ENCODE measurements around the gene ZNF511.

ZNF511 gene

DNA sequence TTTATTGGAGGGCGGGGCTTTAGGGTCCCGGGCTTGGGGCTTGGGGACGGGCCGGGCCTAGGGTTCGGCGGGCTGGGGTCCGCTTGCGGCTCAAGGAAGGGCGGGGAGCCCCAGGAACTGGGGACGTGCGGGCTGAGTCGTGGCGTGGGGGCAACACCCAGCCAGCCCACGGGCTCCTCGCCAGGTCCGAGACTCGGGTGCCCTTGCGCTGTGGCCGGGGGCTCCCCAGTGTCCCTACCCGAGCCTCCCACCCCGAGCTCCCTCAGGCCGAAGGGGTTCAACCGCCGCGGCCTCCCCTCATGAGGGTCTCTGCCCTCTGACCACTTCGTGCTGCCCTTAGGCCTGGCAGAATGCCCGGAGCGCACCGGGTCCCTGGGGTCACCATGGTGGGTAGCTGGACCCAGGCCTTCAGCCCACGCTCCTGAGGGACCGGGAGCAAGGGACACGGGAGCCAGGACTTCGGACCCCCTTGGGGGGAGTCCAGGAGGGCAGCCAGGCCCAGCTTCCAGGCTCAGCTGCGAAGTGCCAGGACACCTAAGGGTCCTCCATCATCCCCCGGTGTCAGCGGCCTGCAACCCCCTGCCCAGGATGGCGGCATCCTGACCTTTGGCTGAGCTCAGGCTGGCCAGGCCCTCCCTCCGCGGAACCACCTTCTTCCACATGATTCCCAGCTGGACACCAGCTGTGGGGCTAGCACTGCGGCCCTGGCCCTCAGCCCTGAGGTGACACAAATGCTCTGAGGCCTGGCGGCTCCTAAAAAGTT, 49.6 kb downstream of the ZNF511 start:
- Histone ChIP-seq H3K9me3 (no peaks in the 10 kb centered on the region), H3K4me3 (no peak overlapping the region), H3K36me3 (replicated peaks) (peaks cover 26% of the 10 kb centered on the region), H3K4me1 (peaks cover 7% of the 10 kb centered on the region), H3K27me3 (ENCODE audit: low read depth) (no peaks in the 10 kb centered on the region)
- DNase-seq (ENCODE audit: low spot score in 2 of 2) = no peak
- in situ Hi-C loops (cut with MboI; ENCODE audit: low sequenced_read_pairs) = no loop called here

DNA sequence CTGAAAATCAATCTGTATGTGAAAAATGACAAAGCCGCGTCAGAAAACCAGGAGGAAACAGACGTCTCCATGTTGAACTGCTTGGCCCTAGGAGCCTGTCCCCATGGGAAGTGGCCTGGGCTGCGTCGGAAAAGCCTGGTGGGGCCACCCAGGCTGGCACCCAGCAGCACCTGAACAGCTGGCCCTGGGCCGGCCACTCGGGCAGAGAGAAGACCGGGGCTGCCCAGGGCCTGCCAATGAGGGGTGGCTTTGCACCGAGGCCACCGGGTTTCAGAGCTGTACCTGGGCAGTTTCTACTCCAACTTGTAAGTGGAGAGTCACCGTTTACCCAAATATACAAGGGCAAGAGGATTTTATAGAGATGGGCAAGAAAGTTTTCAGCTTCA, 50.2 kb downstream of the ZNF511 start:
- Histone ChIP-seq H3K4me3 (no peak overlapping the region), H3K9me3 (no peaks in the 10 kb centered on the region), H3K36me3 (replicated peaks) (peaks cover 31% of the 10 kb centered on the region), H3K27me3 (ENCODE audit: low read depth) (no peaks in the 10 kb centered on the region), H3K4me1 (peaks cover 7% of the 10 kb centered on the region)
- in situ Hi-C loops (cut with MboI; ENCODE audit: low sequenced_read_pairs) = no loop called here
- no peak for DNase-seq (ENCODE audit: low spot score in 2 of 2)

DNA sequence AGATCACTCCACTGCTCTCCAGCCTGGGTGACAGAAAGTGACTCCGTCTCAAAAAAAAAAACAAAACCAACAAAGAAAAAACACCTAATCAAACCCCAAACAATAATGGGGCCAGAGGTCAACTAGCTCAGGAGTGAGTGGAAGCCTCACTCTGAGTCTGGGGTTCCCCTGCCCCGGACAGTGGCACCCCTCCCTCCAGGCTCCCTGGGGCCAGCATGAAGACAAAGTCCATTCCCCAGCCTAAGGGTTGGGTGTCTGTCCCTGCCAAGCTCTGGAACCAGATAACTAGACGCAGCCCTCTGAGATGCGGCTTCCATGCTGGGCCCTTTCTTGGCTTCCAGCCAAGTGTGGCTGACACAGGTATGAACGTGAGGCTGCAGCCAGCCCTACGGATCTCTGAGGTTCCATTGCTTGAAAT, 50.8 kb downstream of the ZNF511 start:
- no peaks in the 10 kb centered on the region for H3K27me3 ChIP-seq (ENCODE audit: low read depth)
- no peak for DNase-seq (ENCODE audit: low spot score in 2 of 2)
- in situ Hi-C loops (cut with MboI; ENCODE audit: low sequenced_read_pairs) = no loop called here
- H3K9me3 ChIP-seq = no peaks in the 10 kb centered on the region
- peaks cover 37% of the 10 kb centered on the region for H3K36me3 ChIP-seq (replicated peaks)
- no peak overlapping the region for H3K4me3 ChIP-seq
- H3K4me1 ChIP-seq = peaks cover 7% of the 10 kb centered on the region

DNA sequence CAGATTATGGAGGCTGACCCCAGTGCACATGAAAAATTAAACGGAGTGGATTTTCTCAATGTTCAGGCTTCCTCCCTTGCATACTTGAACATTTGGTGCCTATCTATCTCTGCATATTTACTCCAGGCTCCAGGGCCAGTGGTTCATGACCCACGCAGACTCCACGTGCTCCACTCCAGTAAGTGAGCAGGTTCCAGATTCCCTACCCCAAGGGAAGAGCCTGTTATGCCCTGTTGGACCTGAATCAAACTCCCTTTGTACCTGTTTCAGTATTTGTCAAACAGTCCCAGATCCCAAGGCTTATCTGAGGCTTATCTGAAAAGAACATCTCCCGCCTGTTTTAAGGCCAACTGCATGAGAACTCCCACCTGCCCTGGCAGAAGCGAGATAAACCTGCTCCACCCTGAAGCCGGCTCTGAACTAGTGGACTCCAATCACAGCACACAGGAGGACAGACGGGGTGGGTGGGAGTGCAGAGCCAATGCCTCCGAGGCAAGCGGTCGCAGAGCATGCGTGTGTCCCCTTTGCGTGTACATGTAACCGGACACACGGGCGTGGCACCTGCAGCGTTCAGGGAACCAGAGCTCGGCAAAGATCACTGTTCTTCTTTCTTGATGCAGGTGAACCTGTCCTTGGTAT, 51.4 kb downstream of the ZNF511 start:
- no peak for DNase-seq (ENCODE audit: low spot score in 2 of 2)
- in situ Hi-C loops (cut with MboI; ENCODE audit: low sequenced_read_pairs) = no loop called here
- no peak overlapping the region for H3K4me3 ChIP-seq

DNA sequence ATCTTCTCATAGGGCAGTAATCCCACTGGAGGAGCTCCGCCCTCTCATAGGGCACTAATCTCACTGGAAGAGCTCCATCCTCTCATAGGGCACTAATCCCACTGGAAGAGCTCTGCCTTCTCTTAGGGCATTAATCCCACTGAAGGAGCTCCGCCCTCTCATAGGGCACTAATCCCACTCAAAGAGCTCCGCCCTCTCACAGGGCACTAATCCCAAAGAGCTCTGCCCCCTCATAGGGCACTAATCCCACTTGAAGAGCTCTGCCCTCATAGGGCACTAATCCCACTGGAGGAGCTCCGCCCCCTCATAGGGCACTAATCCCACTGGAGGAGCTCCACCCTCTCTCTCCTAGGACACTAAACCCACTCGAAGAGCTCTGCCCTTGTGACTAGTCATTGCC, 52.5 kb downstream of the ZNF511 start:
- peak in 1 of 2 experiments; percentile 32 for DNase-seq (ENCODE audit: low spot score in 2 of 2)
- in situ Hi-C loops (cut with MboI; ENCODE audit: low sequenced_read_pairs) = no loop called here
- no peaks in the 10 kb centered on the region for H3K9me3 ChIP-seq
- H3K4me1 ChIP-seq = peaks cover 6% of the 10 kb centered on the region
- peaks cover 45% of the 10 kb centered on the region for H3K36me3 ChIP-seq (replicated peaks)
- H3K4me3 ChIP-seq = no peak overlapping the region
- H3K27me3 ChIP-seq (ENCODE audit: low read depth) = no peaks in the 10 kb centered on the region

More for the DNA sequence above, 51.4 kb downstream of the ZNF511 start:
- no peaks in the 10 kb centered on the region for H3K27me3 ChIP-seq (ENCODE audit: low read depth)
- no peaks in the 10 kb centered on the region for H3K9me3 ChIP-seq
- H3K36me3 ChIP-seq (replicated peaks) = peaks cover 43% of the 10 kb centered on the region
- H3K4me1 ChIP-seq = peaks cover 7% of the 10 kb centered on the region

DNA sequence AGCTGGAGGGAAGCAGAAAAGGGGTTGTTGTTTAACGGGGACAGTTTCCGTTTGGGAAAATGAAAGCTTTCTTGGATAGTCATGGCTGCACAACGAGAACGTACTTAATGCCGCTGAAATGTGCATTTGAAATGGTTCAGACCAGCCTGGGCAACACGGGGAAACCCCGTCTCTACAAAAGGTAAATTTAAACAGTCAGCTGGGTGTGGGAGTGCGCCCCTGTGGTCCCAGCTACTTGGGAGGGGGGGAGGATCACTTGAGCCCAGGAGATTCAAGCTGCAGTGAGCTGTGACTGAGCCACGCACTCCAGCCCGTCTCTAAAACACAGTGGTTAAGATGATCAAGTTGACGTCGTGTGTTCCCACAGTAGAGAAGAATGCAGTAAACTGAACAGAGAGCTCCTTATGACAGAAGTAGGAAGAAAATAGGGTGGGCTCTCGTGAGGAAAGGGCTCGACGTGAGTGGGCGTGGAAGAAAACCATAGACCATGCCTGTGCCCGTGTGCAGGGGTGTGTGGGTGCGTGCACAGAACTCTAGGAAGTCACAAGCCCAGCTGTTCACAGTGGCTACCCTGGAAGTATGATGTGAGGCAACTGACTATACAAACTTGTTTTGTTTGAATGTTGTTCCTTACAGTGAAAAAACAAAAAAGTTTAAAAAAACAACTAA, 53.2 kb downstream of the ZNF511 start:
- in situ Hi-C loops (cut with MboI; ENCODE audit: low sequenced_read_pairs) = no loop called here
- no peaks in the 10 kb centered on the region for H3K9me3 ChIP-seq
- H3K4me3 ChIP-seq = no peak overlapping the region
- H3K4me1 ChIP-seq = no peaks in the 10 kb centered on the region; the same call in 1 of the 2 replicates
- no peak for DNase-seq (ENCODE audit: low spot score in 2 of 2)
- H3K27me3 ChIP-seq (ENCODE audit: low read depth) = no peaks in the 10 kb centered on the region
- peaks cover 48% of the 10 kb centered on the region for H3K36me3 ChIP-seq (replicated peaks)
